ENCODE results near the gene DHX9.
"Not testable (repeated sequence)": the region's sequence is repeated elsewhere in the genome, so short reads cannot be mapped to it uniquely, and the experiment has no call there.

Gene DHX9

DNA sequence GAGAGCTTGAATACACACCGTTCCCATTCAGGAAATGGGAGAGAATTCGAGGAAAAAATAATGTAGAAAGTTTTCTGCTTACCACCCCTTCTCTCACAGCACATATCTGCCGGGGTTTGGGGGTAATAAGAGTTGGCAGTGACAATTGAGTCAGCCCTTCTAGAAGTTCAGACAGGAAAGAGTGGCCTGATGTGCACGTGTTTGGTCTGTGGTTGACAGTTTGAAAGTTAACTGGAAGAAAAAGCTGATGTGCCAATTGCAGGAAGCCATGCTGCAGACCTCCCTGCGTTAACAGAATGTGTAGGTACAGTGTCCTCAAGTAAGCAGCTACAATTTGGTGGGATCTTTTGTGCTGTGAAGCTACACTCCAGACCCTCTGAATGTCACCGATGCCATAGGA lies 50.9 kb downstream of the DHX9 start:
- no peak for DNase-seq (ENCODE audit: low spot score)

DNA sequence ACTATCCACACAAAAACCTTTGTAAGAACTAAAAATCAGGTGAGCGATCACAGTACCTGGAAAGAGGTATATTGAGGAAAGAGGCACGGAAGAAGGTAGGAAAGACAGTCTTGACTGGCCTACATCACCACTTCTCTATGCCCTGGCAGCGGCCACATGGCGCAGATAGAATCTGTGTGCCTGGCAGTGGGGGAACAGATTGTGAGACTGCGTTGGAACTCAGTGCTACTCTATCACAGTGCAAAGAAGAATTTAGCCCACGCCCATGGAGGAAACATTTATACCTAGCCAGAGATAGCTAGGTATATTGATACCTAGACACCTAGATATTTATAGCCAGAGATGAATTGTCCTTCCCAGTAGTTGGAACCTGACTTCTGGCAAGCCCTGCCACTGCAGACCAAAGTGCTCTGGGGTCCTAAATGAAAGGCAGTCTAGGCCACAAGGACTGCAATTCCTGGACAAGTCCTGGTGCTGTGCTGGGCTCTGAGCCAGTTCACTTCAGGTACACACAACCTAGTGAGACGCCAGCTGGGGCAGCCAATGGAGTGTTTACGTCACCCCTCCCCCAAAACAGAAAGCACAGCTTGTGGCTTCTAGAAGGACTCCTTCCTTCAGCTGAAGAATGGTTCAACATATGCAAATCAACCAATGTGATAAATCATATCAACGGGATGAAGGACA lies 51.9 kb downstream of the DHX9 start:
- DNase-seq (ENCODE audit: low spot score), result no peak

DNA sequence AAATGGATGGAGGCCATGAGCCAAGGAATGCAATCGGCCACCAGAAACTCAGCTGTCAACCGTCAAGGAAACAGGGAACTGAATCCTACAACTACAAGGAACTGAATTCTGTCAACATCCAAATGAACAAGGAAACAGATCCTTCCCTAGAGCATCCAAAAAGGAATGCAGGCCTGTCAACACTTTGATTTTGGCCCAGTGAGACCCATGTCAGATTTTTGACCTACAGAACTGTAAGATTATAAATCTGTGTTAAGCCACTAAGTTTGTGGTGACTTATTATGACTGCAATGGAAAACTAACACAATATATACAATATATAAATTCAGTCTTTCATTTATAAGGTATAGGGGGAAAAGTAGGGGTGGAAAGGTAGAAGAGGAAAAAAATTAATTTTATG lies 58.5 kb downstream of the DHX9 start:
- DNase-seq (ENCODE audit: low spot score), result no peak

DNA sequence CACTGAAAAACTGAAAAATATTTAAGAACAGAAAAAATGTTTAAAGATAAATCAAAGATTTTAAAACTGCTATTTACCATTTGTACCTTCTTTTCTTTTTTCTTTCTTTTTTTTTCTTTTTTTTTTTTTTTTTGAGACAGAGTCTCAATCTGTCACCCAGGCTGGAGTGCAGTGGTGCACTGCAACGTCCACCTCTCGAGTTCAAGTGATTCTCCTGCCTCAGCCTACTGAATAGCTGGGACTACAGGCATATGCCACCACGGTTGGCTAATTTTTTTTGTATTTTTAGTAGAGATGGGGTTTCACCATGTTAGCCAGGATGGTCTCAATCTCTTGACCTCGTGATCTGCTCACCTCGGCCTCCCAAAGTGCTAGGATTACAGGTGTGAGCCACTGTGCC lies 62.8 kb downstream of the DHX9 start:
- DNase-seq (ENCODE audit: low spot score), result not testable (repeated sequence)

DNA sequence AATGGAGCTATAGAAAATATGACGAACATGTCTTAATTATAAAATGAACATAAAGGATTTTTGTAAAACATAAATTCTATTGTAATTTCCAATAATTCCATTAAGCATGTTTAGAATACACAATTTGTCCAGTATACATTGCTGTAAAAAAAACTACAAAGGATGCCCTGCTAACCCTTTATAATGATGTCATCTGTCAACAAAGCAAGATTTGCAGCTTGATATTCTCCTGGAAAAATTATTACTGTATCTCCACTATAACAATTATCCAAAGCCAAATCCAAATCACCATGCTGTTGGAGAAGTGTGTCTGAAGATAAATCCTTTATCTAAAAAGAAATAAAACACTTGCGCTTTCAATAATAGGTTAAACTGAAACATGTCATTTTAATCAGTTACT lies 66.2 kb downstream of the DHX9 start:
- DNase-seq (ENCODE audit: low spot score), result no peak

DNA sequence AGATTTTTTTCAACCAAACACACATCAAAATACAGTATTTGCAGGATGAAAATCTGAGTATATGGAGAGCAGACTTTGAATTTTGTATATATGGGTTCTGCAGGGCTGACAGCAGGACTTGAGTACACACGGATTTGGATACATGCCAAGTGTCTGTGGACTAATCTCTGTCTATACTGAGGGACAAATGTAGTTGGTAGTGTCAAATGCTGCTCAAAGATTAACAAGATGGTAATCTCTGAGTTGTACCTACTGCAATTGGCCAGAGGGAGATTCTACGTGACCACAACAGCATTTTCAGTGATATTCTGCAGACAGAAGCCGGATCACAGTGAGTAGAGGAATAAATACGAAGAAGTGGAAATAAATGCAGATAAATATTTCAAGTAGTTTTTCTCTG lies 70.4 kb downstream of the DHX9 start:
- DNase-seq (ENCODE audit: low spot score), result no peak

DNA sequence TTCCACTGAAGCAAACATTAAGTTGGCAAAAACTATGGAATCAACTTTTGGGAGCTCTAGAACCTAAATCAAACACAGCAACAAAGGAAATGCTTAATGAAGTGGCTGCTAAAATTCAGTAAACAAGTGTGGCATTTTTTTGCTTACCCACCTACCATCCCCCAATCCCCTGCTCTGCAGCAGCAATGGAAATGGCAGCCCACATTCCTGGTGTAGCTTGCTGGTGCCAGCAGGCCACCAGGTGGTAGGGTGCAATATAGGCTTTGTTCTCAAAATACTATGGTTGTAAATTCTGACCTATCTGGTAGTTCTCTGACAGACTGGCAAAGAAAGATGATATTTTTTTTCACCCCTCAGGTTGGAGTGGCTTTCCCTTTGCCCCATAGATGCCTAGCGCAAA lies 71.0 kb downstream of the DHX9 start:
- DNase-seq (ENCODE audit: low spot score), result no peak

DNA sequence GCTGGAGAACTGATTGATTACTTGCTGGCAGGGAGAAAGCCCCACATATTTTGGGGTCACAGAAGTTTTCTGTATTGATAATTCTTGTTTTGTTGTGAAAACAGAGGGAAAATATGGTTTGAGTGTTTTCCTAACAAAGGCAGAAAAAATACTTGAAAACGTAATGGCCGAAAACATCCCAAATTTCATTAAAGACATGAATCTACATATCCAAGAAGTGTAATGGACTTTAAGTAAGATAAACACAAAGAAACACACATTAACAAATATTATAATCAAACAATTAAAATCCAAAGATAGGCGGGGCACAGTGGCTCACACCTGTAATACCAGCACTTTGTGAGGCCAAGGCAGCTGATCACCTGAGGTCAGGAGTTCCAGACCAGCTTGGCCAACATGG lies 74.3 kb downstream of the DHX9 start:
- no peak for DNase-seq (ENCODE audit: low spot score)

DNA sequence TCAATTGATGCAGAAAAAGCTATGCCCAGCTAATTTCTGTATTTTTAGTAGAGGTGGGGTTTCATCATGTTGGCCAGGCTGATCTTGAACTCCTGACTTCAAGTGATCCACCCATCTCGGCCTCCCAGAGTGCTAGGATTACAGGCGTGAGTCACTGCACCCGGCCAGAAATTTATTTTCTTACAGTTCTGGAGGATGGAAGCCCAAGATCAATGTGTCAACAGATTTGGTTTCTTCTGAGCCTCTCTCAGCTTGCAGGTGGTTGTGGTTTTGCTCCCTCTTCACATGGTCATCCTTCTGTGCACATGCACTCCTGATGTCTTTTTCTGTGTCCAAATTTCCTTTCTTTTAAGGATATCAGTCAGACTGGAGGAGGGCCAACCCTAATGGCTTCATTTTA lies 78.2 kb downstream of the DHX9 start:
- DNase-seq (ENCODE audit: low spot score), result no peak

DNA sequence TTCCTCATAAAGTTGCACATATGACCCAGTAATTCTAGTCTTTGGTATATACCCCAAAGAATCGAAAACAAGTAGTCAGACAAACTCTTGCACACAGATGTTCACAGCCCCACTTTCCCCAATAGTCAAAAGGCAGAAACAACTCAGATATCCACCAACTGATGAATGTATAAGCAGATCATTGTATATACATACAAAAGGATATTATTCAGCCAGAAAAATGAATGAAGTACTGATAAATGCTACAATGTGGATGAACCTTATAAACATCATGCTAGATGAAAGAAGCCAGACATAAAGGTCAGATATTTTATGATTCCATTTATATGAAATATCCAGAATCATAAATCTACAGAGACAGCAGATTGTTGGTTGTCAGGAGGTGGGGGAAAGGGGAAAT lies 86.5 kb downstream of the DHX9 start:
- no peak for DNase-seq (ENCODE audit: low spot score)

DNA sequence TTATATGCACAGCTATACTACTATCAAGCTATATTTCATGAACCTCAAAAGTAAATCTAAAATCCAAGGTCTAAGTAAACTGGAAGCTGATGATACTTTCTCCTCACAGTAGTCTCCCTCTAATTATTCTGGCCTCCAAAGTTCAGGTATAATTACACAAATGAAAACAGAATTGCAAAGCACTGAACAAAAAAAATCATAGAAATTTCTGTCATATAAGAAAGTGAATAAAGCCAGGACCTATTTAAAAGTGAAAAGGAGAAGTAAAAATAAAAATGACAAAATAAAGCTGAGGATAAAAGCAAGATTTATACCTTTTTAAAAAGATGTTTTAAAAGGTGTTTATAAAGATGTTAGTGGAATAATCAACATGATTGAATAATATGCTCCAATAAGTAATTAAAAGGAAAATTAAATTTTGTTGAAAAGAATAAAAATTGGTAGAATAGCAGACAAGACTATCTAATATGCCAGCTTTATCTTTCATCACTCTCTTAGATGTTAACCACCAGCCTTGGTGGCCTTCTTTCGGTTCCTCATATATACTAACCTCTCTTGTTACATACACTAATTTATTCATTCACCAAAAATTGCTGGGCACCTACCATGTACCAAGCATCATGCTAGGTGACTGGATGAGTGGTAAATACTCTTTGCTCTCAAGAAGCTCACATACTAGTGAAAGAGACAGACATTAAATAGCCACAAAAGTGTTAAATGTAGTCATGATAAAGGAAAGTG lies 88.7 kb downstream of the DHX9 start:
- no peak for DNase-seq (ENCODE audit: low spot score)

DNA sequence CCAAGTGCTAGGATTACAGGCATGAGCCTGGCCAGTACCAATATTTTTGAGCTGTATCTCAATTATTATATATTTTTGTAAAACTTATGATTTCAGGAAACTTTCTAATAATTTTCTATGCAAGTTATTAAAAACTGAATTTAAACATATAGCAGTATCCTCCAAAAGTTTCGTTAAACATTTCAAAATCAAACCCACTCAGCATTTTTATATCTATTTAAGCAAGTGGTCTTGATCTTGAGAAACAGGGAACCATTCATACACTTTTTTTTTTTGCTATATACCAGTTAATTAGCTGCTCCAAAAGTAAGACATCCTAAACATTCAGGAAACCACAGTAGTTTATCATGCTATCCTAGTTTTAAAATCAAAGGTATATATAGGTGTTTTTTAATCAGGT lies 91.8 kb downstream of the DHX9 start:
- DNase-seq (ENCODE audit: low spot score), result no peak

DNA sequence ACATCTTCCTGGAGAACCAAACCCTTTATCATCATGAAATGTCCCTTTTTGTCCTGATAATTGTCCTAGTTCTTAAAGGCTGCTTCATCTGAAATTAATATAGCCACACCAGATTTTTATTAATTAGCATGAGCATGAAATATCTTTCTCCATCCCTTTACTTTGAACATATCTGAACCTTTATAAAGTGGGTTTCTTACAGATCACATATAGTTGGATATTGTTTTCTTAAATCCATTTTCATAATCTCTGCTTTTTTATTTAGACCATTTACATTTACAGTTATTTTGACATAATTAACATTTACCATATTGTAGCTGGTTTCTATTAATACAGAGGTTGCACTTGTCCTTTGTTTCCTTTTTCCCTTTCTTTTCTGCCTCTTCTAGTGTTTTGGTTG lies 96.6 kb downstream of the DHX9 start:
- DNase-seq (ENCODE audit: low spot score), result no peak
